HepG2 (cell line): ENCODE measurements around the gene FITM1. TPM values are rescaled to one million over a fixed set of nuclear protein-coding genes. Genes with fewer than 3 reads are reported as not detected.
A peak's percentile ranks its signal among the peaks of the same experiment; 100 is the strongest.

Source experiments
- GATAD1 ChIP-seq: IDR thresholded peaks from 2 replicates; pipeline ENCODE4 v1.6.1; 2016; ENCODE audit warnings: missing genetic modification reagents, missing compliant biosample characterization
- KLF13 ChIP-seq: sonication (generic); formaldehyde crosslinking; IDR thresholded peaks from 2 replicates; pipeline ENCODE4 v1.4.0; 2020; ENCODE audit warnings: mild to moderate bottlenecking, missing genetic modification reagents
- KMT2A ChIP-seq: sonication (generic); formaldehyde crosslinking; IDR thresholded peaks from 2 replicates; pipeline ENCODE4 v1.4.0; 2020; ENCODE audit warnings: missing genetic modification reagents
- NFE2L1 ChIP-seq: sonication (generic); formaldehyde crosslinking; IDR thresholded peaks from 2 replicates; pipeline ENCODE4 v1.4.0; 2020; ENCODE audit warnings: missing genetic modification reagents, mild to moderate bottlenecking, borderline replicate concordance
- NRL ChIP-seq: sonication (generic); formaldehyde crosslinking; IDR thresholded peaks from 2 replicates; pipeline ENCODE4 v1.5.0; 2020; ENCODE audit warnings: missing genetic modification reagents, mild to moderate bottlenecking, moderate library complexity, borderline replicate concordance
- POLR2AphosphoS5 ChIP-seq: IDR thresholded peaks from 2 replicates; pipeline ENCODE4 v1.6.1; 2012; ENCODE audit warnings: low read depth, low read length
- SIN3A ChIP-seq: IDR thresholded peaks from 2 replicates; pipeline ENCODE4 v1.6.1; 2011; ENCODE audit warnings: low read depth, mild to moderate bottlenecking, control low read depth, low read length, borderline replicate concordance
- SP5 ChIP-seq: IDR thresholded peaks from 2 replicates; pipeline ENCODE4 v1.6.1; 2016; ENCODE audit warnings: low read depth, borderline replicate concordance
- TRIM24 ChIP-seq: sonication (generic); formaldehyde crosslinking; IDR thresholded peaks from 2 replicates; pipeline ENCODE4 v1.8.0; 2022; ENCODE audit warnings: mild to moderate bottlenecking, missing genetic modification reagents
- ZC3H4 ChIP-seq: sonication (generic); formaldehyde crosslinking; IDR thresholded peaks from 2 replicates; pipeline ENCODE4 v1.4.0; 2020; ENCODE audit warnings: missing genetic modification reagents, borderline replicate concordance
- ZFY ChIP-seq: sonication (generic); formaldehyde crosslinking; IDR thresholded peaks from 2 replicates; pipeline ENCODE4 v1.4.0; 2020; ENCODE audit warnings: missing genetic modification reagents
- ZNF629 ChIP-seq: sonication (generic); formaldehyde crosslinking; conservative IDR thresholded peaks from 2 replicates; pipeline ENCODE4 v1.5.0; 2020; ENCODE audit warnings: missing genetic modification reagents
- ZNF703 ChIP-seq: sonication (generic); formaldehyde crosslinking; IDR thresholded peaks from 2 replicates; pipeline ENCODE4 v1.5.1; 2020; ENCODE audit warnings: missing genetic modification reagents, mild to moderate bottlenecking, moderate library complexity, borderline replicate concordance
- ZNF724P ChIP-seq: sonication (generic); formaldehyde crosslinking; IDR thresholded peaks from 2 replicates; pipeline ENCODE4 v1.8.0; 2022; ENCODE audit warnings: missing genetic modification reagents, borderline replicate concordance
- ZNF746 ChIP-seq: sonication (generic); formaldehyde crosslinking; IDR thresholded peaks from 2 replicates; pipeline ENCODE4 v1.8.0; 2022; ENCODE audit warnings: mild to moderate bottlenecking, missing genetic modification reagents
- ZNF790 ChIP-seq: sonication (generic); formaldehyde crosslinking; IDR thresholded peaks from 2 replicates; pipeline ENCODE4 v1.8.0; 2022; ENCODE audit warnings: missing genetic modification reagents, mild to moderate bottlenecking, borderline replicate concordance
- polyA plus RNA-seq, 8 experiments: library from polyadenylated mRNA; depleted of rRNA in 3 of 8; stranded (reverse) in 7 of 8; unstranded in 1 of 8; fragments of >200 nt; fragmentation: Illumina TruSeq in 4 of 8; extraction: Trizol in 4 of 8; gene quantifications; 2 replicates each; pipeline versions ENCODE4 v1.2.1 to v1.2.3, GENCODE V29; 2011 to 2016; ENCODE audit warnings: low read depth in 4 of 8, missing spikeins in 1 of 8, mixed read lengths in 1 of 8; ENCODE audit not compliant: insufficient read depth in 1 of 8
- total RNA-seq, 5 experiments: library from RNA; depleted of rRNA; stranded (reverse); fragments of >200 nt; fragmentation: Illumina TruSeq; extraction: Trizol; gene quantifications; 2 replicates each; pipeline ENCODE4 v1.2.3, GENCODE V29; 2016; ENCODE audit warnings: low read depth in 1 of 5
- TF ChIP-seq, protein P1 (sequence below): sonication (generic); formaldehyde crosslinking; IDR thresholded peaks from 2 replicates; pipeline ENCODE4 v1.5.0; 2020; ENCODE audit warnings: mild to moderate bottlenecking, missing genetic modification reagents
- TF ChIP-seq, protein P2 (sequence below): sonication (generic); formaldehyde crosslinking; IDR thresholded peaks from 2 replicates; pipeline ENCODE4 v1.5.1; 2020; ENCODE audit warnings: missing genetic modification reagents, mild to moderate bottlenecking, borderline replicate concordance
- TF ChIP-seq, protein P3 (sequence below): sonication (generic); formaldehyde crosslinking; IDR thresholded peaks from 2 replicates; pipeline ENCODE4 v1.8.0; 2022; ENCODE audit warnings: mild to moderate bottlenecking, missing genetic modification reagents; ENCODE audit not compliant: insufficient replicate concordance

Gene FITM1
- total and polyA plus RNA-seq, 2 of the 13 experiments (the other 11 are each of a cell fraction or from before 2014, with no cell fraction given) = 2.7 to 5.8 TPM

DNA sequence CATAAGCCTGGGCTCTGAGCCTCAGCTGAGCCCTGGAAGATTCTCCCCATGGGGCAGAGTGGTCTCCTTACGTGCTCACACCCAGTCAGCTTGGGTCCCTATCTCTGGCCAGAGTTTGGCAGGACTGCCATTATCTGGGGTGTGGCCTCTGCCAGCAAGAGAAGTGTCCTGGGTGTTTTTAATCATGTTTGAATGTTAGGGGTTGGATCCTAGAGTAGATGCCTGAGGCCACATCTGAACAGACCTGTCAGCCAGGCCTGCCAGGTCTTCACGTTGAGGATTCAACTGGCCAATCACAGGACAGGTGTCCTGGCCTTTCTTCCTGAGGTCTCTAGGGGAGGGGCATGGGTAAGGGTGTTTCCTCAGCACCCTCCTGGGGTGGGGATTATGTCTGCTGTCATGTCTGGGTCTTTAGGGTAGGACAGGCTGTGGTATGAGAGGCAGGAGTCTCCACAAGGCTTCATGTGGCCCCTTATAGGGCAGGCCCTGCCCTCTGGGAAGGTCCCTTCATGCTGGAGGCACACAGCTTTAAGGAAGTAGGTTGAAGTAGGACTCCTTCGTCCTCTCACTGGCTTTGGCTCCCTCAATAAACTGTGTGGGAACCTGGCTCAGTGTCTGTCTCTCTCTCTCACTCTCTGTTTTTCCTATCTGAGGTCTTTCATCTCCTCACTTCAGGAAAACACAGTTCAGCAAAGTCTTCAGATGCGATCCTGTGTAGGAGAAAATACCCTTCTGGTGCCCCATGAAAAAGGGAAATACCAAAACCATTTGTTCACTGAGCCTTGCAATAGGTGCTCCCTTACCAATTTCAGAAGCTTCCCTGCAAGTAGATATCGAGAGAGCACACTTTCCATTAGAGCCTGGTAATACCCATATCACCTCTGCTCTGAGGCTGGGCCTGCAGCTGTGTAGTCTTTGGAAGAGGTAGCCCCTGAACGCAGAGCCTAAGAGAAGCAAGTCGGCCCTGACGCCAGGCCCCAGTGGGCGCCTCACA is 6.7 kb upstream of the FITM1 start (continued):
- TF ChIP-seq, protein P1, sequence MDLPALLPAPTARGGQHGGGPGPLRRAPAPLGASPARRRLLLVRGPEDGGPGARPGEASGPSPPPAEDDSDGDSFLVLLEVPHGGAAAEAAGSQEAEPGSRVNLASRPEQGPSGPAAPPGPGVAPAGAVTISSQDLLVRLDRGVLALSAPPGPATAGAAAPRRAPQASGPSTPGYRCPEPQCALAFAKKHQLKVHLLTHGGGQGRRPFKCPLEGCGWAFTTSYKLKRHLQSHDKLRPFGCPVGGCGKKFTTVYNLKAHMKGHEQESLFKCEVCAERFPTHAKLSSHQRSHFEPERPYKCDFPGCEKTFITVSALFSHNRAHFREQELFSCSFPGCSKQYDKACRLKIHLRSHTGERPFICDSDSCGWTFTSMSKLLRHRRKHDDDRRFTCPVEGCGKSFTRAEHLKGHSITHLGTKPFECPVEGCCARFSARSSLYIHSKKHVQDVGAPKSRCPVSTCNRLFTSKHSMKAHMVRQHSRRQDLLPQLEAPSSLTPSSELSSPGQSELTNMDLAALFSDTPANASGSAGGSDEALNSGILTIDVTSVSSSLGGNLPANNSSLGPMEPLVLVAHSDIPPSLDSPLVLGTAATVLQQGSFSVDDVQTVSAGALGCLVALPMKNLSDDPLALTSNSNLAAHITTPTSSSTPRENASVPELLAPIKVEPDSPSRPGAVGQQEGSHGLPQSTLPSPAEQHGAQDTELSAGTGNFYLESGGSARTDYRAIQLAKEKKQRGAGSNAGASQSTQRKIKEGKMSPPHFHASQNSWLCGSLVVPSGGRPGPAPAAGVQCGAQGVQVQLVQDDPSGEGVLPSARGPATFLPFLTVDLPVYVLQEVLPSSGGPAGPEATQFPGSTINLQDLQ (CRISPR knock-in tag) = 0 out of 2 replicates have a peak, but pooled peaks have one; percentile 21
- TF ChIP-seq NFE2L1 (CRISPR knock-in tag) = no peak
- TF ChIP-seq ZNF629 (CRISPR knock-in tag) = no peak
- TF ChIP-seq, protein P2, sequence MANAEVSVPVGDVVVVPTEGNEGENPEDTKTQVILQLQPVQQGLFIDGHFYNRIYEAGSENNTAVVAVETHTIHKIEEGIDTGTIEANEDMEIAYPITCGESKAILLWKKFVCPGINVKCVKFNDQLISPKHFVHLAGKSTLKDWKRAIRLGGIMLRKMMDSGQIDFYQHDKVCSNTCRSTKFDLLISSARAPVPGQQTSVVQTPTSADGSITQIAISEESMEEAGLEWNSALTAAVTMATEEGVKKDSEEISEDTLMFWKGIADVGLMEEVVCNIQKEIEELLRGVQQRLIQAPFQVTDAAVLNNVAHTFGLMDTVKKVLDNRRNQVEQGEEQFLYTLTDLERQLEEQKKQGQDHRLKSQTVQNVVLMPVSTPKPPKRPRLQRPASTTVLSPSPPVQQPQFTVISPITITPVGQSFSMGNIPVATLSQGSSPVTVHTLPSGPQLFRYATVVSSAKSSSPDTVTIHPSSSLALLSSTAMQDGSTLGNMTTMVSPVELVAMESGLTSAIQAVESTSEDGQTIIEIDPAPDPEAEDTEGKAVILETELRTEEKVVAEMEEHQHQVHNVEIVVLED (CRISPR knock-in tag) = no peak
- no peak for TF ChIP-seq GATAD1 (CRISPR knock-in tag)
- no peak for TF ChIP-seq ZNF790 (CRISPR knock-in tag)
- no peak for TF ChIP-seq SIN3A
- no peak for TF ChIP-seq ZC3H4 (CRISPR knock-in tag)
- TF ChIP-seq SP5 (CRISPR knock-in tag) = no peak
- TF ChIP-seq, protein P3, sequence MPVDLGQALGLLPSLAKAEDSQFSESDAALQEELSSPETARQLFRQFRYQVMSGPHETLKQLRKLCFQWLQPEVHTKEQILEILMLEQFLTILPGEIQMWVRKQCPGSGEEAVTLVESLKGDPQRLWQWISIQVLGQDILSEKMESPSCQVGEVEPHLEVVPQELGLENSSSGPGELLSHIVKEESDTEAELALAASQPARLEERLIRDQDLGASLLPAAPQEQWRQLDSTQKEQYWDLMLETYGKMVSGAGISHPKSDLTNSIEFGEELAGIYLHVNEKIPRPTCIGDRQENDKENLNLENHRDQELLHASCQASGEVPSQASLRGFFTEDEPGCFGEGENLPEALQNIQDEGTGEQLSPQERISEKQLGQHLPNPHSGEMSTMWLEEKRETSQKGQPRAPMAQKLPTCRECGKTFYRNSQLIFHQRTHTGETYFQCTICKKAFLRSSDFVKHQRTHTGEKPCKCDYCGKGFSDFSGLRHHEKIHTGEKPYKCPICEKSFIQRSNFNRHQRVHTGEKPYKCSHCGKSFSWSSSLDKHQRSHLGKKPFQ (CRISPR knock-in tag) = no peak
- peak; percentile 27; the same call in 1 of the 2 replicates for TF ChIP-seq POLR2AphosphoS5
- no peak for TF ChIP-seq ZFY (CRISPR knock-in tag)
- TF ChIP-seq NRL = no peak
- no peak for TF ChIP-seq ZNF724P (CRISPR knock-in tag)
- no peak for TF ChIP-seq KMT2A (CRISPR knock-in tag)
- no peak for TF ChIP-seq ZNF703 (CRISPR knock-in tag)
- 0 out of 2 replicates have a peak, but pooled peaks have one; percentile 33 for TF ChIP-seq ZNF746
- TF ChIP-seq KLF13 (CRISPR knock-in tag) = 0 out of 2 replicates have a peak, but pooled peaks have one; percentile 11
- TF ChIP-seq TRIM24 (CRISPR knock-in tag) = no peak
